IMR-90 (cell line): ENCODE measurements around the gene TNRC6C. TPM values are rescaled to one million over a fixed set of nuclear protein-coding genes. Genes with fewer than 3 reads are reported as not detected.

Experiments used
- ATAC-seq: fragments of 200-7000 bp; cut with Tn5 transposase; 2 replicates; pipeline ENCODE4 v1.9.1; 2020; ENCODE audit warnings: low read depth, mild to moderate bottlenecking, moderate library complexity
- BruUV-seq: library from RNA; stranded (reverse); fragments of 400-500 nt; replicated peaks from 2 replicates; lab custom pipeline; 2021; lab: Mats Ljungman, UMichigan
- CTCF ChIA-PET: fragments of 300-600 bp; formaldehyde crosslinking; extraction: SDS; loops from one replicate; lab custom pipeline; 2021; ENCODE audit warnings: antibody characterized with exemption; lab: Yijun Ruan, JAX
- POLR2A ChIA-PET: fragments of 300-600 bp; sonication (Branson Sonifier 250); formaldehyde crosslinking; loops from one replicate; lab custom pipeline; 2022; ENCODE audit warnings: antibody characterized with exemption; ENCODE audit not compliant: unreplicated experiment; lab: Charles Lee
- DNase-seq: peaks from one replicate; pipeline ENCODE4 v3.0.0; 2013
- H2AFZ ChIP-seq: replicated peaks from 2 replicates; pipeline ENCODE3; 2013; ENCODE audit warnings: low read length, mild to moderate bottlenecking; ENCODE audit not compliant: poor library complexity
- H2AK5ac ChIP-seq: 2 replicates; pipeline ENCODE4 v1.6.1; 2013; ENCODE audit warnings: low read depth, low read length, inconsistent platforms
- H2AK9ac ChIP-seq: replicated peaks from 2 replicates; pipeline ENCODE3; 2013; ENCODE audit warnings: mild to moderate bottlenecking, low read depth, low read length, moderate library complexity; ENCODE audit not compliant: poor library complexity
- H2BK120ac ChIP-seq: 2 replicates; pipeline ENCODE4 v1.6.1; 2013; ENCODE audit warnings: low read depth, low read length, inconsistent platforms
- H2BK15ac ChIP-seq: 3 replicates; pipeline ENCODE4 v1.6.1; 2013; ENCODE audit warnings: low read depth, low read length, inconsistent platforms
- H2BK20ac ChIP-seq: 2 replicates; pipeline ENCODE4 v1.6.1; 2013; ENCODE audit warnings: low read depth, mild to moderate bottlenecking, inconsistent platforms, low read length, moderate library complexity
- H2BK5ac ChIP-seq: 2 replicates; pipeline ENCODE4 v1.6.1; 2013; ENCODE audit warnings: mild to moderate bottlenecking, low read depth, low read length, inconsistent platforms; ENCODE audit not compliant: poor library complexity, severe bottlenecking
- H3K14ac ChIP-seq: replicated peaks from 2 replicates; pipeline ENCODE4 v1.6.1; 2013; ENCODE audit warnings: low read depth, low read length, inconsistent platforms
- H3K18ac ChIP-seq: 2 replicates; pipeline ENCODE4 v1.6.1; 2013; ENCODE audit warnings: low read depth, low read length, control low read depth
- H3K23ac ChIP-seq: 2 replicates; pipeline ENCODE4 v1.6.1; 2013; ENCODE audit warnings: low read depth, low read length, inconsistent platforms
- H3K27ac ChIP-seq: 2 replicates; pipeline ENCODE4 v1.5.1; 2013; ENCODE audit warnings: mild to moderate bottlenecking, control low read depth, low read length; ENCODE audit not compliant: insufficient read depth
- H3K27me3 ChIP-seq: 2 replicates; pipeline ENCODE4 v1.6.1; 2013; ENCODE audit warnings: low read length; ENCODE audit not compliant: control insufficient read depth, insufficient read depth
- H3K36me3 ChIP-seq: 2 replicates; pipeline ENCODE4 v1.6.1; 2013; ENCODE audit warnings: low read length, mixed read lengths; ENCODE audit not compliant: control insufficient read depth, insufficient read depth
- H3K4ac ChIP-seq: 2 replicates; pipeline ENCODE4 v1.6.1; 2013; ENCODE audit warnings: low read depth, low read length, inconsistent platforms
- H3K4me1 ChIP-seq: 2 replicates; pipeline ENCODE4 v1.6.1; 2013; ENCODE audit warnings: low read length, mixed read lengths; ENCODE audit not compliant: control insufficient read depth, insufficient read depth
- H3K4me2 ChIP-seq: 2 replicates; pipeline ENCODE4 v1.6.1; 2013; ENCODE audit warnings: low read depth, mild to moderate bottlenecking, control low read depth, low read length, moderate library complexity
- H3K4me3 ChIP-seq: 2 replicates; pipeline ENCODE4 v1.5.1; 2013; ENCODE audit warnings: low read depth, mild to moderate bottlenecking, control low read depth, low read length, moderate library complexity; ENCODE audit not compliant: insufficient read depth
- H3K56ac ChIP-seq: 2 replicates; pipeline ENCODE4 v1.6.1; 2013; ENCODE audit warnings: low read length, inconsistent platforms; ENCODE audit not compliant: insufficient read depth; ENCODE audit errors: extremely low read depth
- H3K79me1 ChIP-seq, 2 experiments: 2 replicates each; pipeline ENCODE4 v1.6.1; 2013; ENCODE audit warnings: low read length in 2 of 2, inconsistent platforms in 1 of 2, low read depth in 1 of 2
- H3K9ac ChIP-seq: 2 replicates; pipeline ENCODE4 v1.6.1; 2013; ENCODE audit warnings: low read depth, low read length, control low read depth
- H3K9me1 ChIP-seq: 2 replicates; pipeline ENCODE4 v1.6.1; 2013; ENCODE audit warnings: low read length, inconsistent platforms; ENCODE audit not compliant: insufficient read depth
- H3K9me3 ChIP-seq: 2 replicates; pipeline ENCODE4 v1.6.1; 2013; ENCODE audit warnings: low read length; ENCODE audit not compliant: control insufficient read depth, insufficient read depth
- H4K20me1 ChIP-seq: 2 replicates; pipeline ENCODE4 v1.6.1; 2013; ENCODE audit warnings: low read length, inconsistent platforms; ENCODE audit not compliant: insufficient read depth
- H4K5ac ChIP-seq: 2 replicates; pipeline ENCODE4 v1.6.1; 2013; ENCODE audit warnings: mild to moderate bottlenecking, low read depth, low read length, control low read depth
- H4K8ac ChIP-seq, 2 experiments: 2 replicates each; pipeline ENCODE4 v1.6.1; 2013; ENCODE audit warnings: low read depth in 2 of 2, low read length in 2 of 2, control low read depth in 1 of 2, inconsistent platforms in 1 of 2
- H4K91ac ChIP-seq: 2 replicates; pipeline ENCODE4 v1.6.1; 2013; ENCODE audit warnings: low read depth, low read length, inconsistent platforms; ENCODE audit not compliant: insufficient read depth
- CHD1 ChIP-seq: IDR thresholded peaks from 2 replicates; pipeline ENCODE4 v1.6.1; 2012; ENCODE audit warnings: low read depth, low read length, improper control_type of control experiment
- CTCF ChIP-seq: conservative IDR thresholded peaks from 2 replicates; pipeline ENCODE4 v1.5.1; 2012; ENCODE audit warnings: mild to moderate bottlenecking, low read depth, low read length, improper control_type of control experiment
- ELK1 ChIP-seq: fragments of 150-350 bp; IDR thresholded peaks from 2 replicates; pipeline ENCODE4 v1.6.1; 2016; ENCODE audit warnings: low read depth, mild to moderate bottlenecking, low read length, moderate library complexity, borderline replicate concordance
- FOS ChIP-seq: fragments of 150-350 bp; IDR thresholded peaks from 2 replicates; pipeline ENCODE4 v1.6.1; 2016; ENCODE audit warnings: low read depth, low read length
- MAFK ChIP-seq: IDR thresholded peaks from 2 replicates; pipeline ENCODE4 v1.6.1; 2012; ENCODE audit warnings: low read depth, low read length, improper control_type of control experiment
- MAZ ChIP-seq: IDR thresholded peaks from 2 replicates; pipeline ENCODE4 v1.6.1; 2012; ENCODE audit warnings: low read depth, mild to moderate bottlenecking, low read length, improper control_type of control experiment, moderate library complexity, borderline replicate concordance
- NFE2L2 ChIP-seq: fragments of 150-350 bp; IDR thresholded peaks from 2 replicates; pipeline ENCODE4 v1.6.1; 2016; ENCODE audit warnings: low read depth, mild to moderate bottlenecking, low read length
- RCOR1 ChIP-seq: IDR thresholded peaks from 2 replicates; pipeline ENCODE4 v1.6.1; 2012; ENCODE audit warnings: mild to moderate bottlenecking, low read length, improper control_type of control experiment; ENCODE audit not compliant: insufficient replicate concordance
- RFX5 ChIP-seq: IDR thresholded peaks from 2 replicates; pipeline ENCODE4 v1.8.0; 2012; ENCODE audit warnings: low read depth, mild to moderate bottlenecking, low read length, moderate library complexity
- USF2 ChIP-seq: fragments of 150-350 bp; IDR thresholded peaks from 2 replicates; pipeline ENCODE4 v1.6.1; 2017; ENCODE audit warnings: mild to moderate bottlenecking, antibody characterized with exemption, low read length, low read depth
- WGBS, 2 experiments: methylation state at CpG; one replicate each; pipeline versions ENCODE4 v1.1.5 to v1.1.7; 2013; ENCODE audit warnings: missing lambda C conversion rate in 2 of 2; ENCODE audit not compliant: insufficient read length in 1 of 2; ENCODE audit errors: extremely low coverage in 2 of 2; 5-methylcytosine and 5-hydroxymethylcytosine counted together
- dilution Hi-C: fragments of 300-500 bp; cut with HindIII; formaldehyde crosslinking; loops from one replicate; pipeline ENCODE4 v1.14.3; 2018; ENCODE audit warnings: low sequenced_read_pairs; ENCODE audit not compliant: unreplicated experiment
- in situ Hi-C: fragments of 300-500 bp; cut with MboI; formaldehyde crosslinking; loops from 3 replicates; pipeline ENCODE4 v1.14.3; 2019; ENCODE audit warnings: low sequenced_read_pairs, inconsistent platforms, mixed read lengths
- intact Hi-C: fragments of 100-400 bp; cut with micrococcal nuclease; formaldehyde crosslinking; loops from 2 replicates; pipeline ENCODE4 v1.10.0; 2022
- polyA plus RNA-seq, 3 experiments: library from polyadenylated mRNA; depleted of rRNA; stranded (reverse); fragments of >200 nt; gene quantifications; 2 replicates each; pipeline ENCODE4 v1.2.3, GENCODE V29; 2012; ENCODE audit warnings: low replicate concordance in 1 of 3
- total RNA-seq: library from RNA; depleted of rRNA; stranded (reverse); fragments of >200 nt; gene quantifications from 2 replicates; pipeline ENCODE4 v1.2.3, GENCODE V29; 2012

Gene TNRC6C
- total and polyA plus RNA-seq, 2 of the 4 experiments (the other 2 are of a cell fraction): 1.6 to 2.7 TPM

- Histone ChIP-seq H4K5ac (no peak overlapping the region), H4K8ac (no peak overlapping the region), H3K4ac (no peak overlapping the region), H3K27me3 (no peaks in the 10 kb centered on the region), H3K56ac (no peak overlapping the region), H3K79me1 (peaks cover 9 to 28% of the 10 kb centered on the region in 2 experiments; a peak in 3 of 4 replicates), H3K27ac (no peak overlapping the region), H2BK5ac (no peak overlapping the region), H3K23ac (no peak overlapping the region), H3K9me1 (peaks cover 9% of the 10 kb centered on the region; the same call in 1 of the 2 replicates), H4K20me1 (no peaks in the 10 kb centered on the region), H3K18ac (no peak overlapping the region), H3K14ac (no peak overlapping the region), H2BK120ac (no peak overlapping the region), H3K4me3 (no peak overlapping the region), H3K9me3 (no peaks in the 10 kb centered on the region), H4K91ac (no peak overlapping the region), H2BK15ac (no peak overlapping the region), H2AK5ac (no peak overlapping the region), H3K9ac (no peak overlapping the region), H3K36me3 (peaks cover 32% of the 10 kb centered on the region), H2BK20ac (no peak overlapping the region), H2AK9ac (no peak overlapping the region), H3K4me2 (no peak overlapping the region), H3K4me1 (peaks cover 2% of the 10 kb centered on the region), H2AFZ (no peak overlapping the region)
- in situ Hi-C loops: no loop called here
- 100% methylated on average over 1 of the region's 5 CpGs; no CpG with 5 or more reads in 1 of the 2 experiments for whole genome bisulfite sequencing, 2 experiments
- BruUV-seq: no TSS peak
- dilution Hi-C loops: no loop called here
- POLR2A ChIA-PET: interaction anchor here (0.6 to 0.7 kb wide), 2 partner anchors 13 to 750 kb away, joined by 3 read pairs; no protein-coding TSS in a partner anchor
- ATAC-seq (no peak), DNase-seq (no peak)
- intact Hi-C loops: no loop called here
- CTCF ChIA-PET: interaction anchor here (0.6 kb wide), 1 partner anchor 11 kb away, joined by 3 read pairs; no protein-coding TSS in a partner anchor
- TF ChIP-seq MAZ: no peak
- no peak for TF ChIP-seq CHD1
- TF ChIP-seq NFE2L2: no peak
- no peak for TF ChIP-seq CTCF
- no peak for TF ChIP-seq ELK1
- no peak for TF ChIP-seq USF2
- no peak for TF ChIP-seq RCOR1
- TF ChIP-seq MAFK: no peak
- no peak for TF ChIP-seq RFX5
- TF ChIP-seq FOS: no peak
These were observed 95.4 kb downstream of the TNRC6C start for GRCh38 chr17:78053777-78054468.
